ENCODE data around the gene VPS33B.

DNA sequence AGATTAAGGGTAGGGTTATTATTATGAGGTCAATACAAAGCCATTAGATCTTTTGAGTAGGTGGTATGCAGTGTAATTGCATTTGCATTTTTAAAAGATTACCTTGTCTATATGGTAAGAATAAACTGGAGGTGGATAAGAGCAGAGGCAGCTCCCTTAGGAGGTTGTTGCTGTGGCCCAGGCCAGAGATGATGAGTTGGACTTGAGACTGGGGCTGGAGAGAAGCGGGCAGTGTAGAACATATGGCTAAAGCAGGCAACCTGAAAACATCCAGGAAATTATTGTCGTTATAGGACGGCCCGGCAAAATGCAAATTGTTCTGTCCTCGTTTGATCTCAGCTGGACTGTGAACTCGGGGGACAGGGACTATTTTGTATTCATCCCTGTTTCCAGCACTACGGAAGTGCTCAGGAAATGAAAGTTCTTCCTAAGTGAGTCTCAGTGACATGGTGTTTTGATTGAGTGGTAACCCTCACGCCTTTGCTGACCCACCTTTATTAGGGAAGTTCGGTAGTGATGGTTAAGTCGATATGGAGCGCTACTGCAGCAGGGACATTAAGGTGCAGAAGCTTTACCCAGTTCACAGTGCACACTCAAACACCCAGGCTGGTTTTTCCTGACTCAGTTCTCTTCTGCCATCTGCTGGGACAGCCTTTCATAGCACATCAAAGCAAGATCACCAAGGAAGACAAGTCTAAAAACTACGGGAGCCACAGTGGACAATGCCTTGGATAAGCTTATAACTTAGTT lies 27.2 kb upstream of the VPS33B start:
- TF ChIP-seq, protein P1, sequence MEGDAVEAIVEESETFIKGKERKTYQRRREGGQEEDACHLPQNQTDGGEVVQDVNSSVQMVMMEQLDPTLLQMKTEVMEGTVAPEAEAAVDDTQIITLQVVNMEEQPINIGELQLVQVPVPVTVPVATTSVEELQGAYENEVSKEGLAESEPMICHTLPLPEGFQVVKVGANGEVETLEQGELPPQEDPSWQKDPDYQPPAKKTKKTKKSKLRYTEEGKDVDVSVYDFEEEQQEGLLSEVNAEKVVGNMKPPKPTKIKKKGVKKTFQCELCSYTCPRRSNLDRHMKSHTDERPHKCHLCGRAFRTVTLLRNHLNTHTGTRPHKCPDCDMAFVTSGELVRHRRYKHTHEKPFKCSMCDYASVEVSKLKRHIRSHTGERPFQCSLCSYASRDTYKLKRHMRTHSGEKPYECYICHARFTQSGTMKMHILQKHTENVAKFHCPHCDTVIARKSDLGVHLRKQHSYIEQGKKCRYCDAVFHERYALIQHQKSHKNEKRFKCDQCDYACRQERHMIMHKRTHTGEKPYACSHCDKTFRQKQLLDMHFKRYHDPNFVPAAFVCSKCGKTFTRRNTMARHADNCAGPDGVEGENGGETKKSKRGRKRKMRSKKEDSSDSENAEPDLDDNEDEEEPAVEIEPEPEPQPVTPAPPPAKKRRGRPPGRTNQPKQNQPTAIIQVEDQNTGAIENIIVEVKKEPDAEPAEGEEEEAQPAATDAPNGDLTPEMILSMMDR (conservative IDR thresholded peaks at IDR 0.05; ENCODE audit: low read length), result peak; percentile 85
- no peak for TF ChIP-seq EZH2phosphoT487 (IDR thresholded peaks at IDR 0.05; ENCODE audit: borderline replicate concordance, low read depth, low read length)
